COLO668 (cell line): ENCODE data around the gene ANHX.
"Not testable (repeated sequence)": the region's sequence is repeated elsewhere in the genome, so short reads cannot be mapped to it uniquely, and the experiment has no call there.

Source experiments
- DNase-seq: peaks from one replicate; lab custom pipeline; 2025; ENCODE audit not compliant: unreplicated experiment; lab: John Stamatoyannopoulos, UW

ANHX gene

DNA sequence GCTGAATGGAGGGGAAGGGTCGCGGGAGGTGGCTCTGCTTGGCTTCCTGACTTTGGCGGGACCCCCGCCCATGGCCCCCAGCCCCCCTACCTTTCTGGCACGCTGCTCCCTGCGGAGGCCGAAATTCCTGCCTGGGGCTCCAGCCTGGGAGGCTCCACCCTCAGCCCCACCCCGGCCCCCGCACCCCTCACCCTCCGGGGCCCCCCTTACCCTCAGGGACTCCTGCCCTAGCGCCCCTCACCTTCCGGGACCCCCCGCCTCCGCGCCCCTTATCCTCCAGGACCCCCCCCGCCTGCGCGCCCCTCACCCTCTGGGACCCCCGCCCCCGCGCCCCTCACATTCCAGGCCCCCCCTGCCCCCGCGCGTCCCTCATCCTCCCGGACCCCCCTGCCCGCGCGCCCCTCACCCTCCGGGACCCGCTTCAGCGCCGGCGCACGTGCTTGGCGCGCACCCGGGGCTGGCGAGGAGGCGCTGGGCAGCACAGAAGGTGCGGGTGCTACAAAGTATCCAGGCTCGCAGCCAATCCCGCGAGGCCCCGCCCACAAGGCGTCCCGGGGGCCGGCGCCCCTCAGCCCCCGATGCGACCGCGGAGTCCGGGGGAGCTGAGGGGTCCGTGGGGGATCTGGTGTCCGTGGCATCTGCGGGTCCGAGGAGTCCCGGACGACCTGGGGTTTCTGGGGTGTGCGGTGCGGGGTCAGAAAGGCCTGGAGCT lies at the start of gene ANHX:
ANHX (minus strand) TSS at position 477 of the 712 bp plus-strand sequence. CDS start 1,521 bp downstream, outside the sequence.
- DNase-seq, result no peak

DNA sequence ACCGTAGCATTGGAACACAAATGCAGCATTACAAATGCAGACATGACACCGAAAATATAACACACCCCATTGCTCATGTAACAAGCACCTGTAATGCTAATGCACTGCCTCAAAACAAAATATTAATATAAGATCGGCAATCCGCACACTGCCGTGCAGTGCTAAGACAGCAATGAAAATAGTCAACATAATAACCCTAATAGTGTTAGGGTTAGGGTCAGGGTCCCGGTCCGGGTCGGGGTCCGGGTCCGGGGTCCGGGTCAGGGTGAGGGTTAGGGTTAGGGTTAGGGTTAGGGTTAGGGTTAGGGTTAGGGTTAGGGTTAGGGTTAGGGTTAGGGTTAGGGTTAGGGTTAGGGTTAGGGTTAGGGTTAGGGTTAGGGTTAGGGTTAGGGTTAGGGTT lies 29.0 kb upstream of the ANHX start:
- not testable (repeated sequence) for DNase-seq

DNA sequence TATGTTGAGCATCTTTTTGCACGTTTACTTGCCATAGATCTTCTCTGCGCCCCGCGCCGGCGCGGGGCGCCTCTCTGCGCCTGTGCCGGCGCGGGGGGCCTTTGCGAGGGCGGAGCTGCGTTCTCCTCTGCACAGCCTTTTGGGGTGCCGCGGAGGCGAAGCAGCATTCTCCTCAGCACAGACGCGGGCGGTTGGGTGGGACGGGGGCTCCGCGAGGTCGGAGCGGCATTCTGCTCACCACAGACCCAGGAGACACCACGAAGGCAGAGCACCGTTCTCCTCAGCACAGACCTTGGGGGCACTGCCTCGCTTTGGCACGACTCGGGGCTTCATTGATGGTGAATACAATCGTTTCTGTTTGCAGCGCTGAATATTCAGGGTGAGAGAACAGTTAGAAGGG lies 28.5 kb upstream of the ANHX start:
- DNase-seq, result no peak

DNA sequence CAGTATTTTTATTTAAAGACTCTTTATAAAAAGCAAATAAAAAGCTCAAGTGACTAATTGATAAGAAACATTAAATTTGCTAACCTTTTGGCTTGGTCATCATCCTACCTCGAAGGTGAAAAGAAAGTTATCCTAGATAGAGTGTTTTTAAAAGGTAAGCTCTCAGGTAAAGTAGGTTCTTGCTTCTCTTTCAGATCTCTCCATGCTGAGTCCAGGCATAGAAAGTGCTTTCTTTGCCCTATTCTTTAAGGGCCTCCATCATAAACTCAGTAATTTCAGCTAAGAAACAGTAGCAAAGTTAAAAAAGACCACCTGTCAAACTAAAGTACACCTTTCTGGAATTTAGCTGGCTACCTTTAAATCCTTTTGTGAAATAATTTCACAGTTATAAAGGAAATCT lies 20.6 kb upstream of the ANHX start:
- no peak for DNase-seq

DNA sequence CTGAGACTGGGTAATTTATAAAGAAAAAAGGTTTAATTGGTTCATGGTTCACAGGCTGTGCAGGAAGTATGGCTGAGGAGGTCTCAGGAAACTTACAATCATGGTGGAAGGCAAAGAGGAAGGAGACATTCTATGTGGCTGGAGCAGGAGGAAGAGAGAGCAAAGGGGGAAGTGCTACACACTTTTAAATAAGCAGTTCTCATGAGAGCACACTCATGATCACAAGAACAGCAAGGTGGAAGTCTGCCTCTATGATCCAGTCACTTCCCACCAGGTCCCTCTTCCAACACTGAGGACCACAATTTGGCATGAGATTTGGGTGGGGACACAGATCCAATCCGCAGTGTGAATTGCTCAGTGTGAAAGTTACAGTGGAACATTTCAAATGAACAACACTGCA lies 20.2 kb upstream of the ANHX start:
- DNase-seq, result not testable (repeated sequence)

DNA sequence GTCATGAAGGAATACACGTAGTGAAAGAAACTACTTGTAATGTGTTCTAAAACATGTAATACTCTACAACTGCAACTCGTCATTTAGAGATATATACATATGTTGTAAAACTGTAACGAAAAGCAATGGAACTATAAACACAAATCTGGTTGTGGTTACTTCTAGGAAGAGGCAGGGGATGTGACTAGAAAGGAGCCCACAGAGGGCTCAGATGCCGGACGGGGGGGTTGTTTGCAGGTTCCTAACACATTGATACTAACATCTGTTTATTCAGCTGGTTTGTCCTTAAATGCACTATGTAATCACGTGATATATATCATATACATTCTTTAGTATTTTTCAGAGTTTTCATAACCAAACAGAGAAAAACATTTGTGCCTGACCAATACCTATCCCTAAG lies 16.1 kb upstream of the ANHX start:
- DNase-seq, result no peak

DNA sequence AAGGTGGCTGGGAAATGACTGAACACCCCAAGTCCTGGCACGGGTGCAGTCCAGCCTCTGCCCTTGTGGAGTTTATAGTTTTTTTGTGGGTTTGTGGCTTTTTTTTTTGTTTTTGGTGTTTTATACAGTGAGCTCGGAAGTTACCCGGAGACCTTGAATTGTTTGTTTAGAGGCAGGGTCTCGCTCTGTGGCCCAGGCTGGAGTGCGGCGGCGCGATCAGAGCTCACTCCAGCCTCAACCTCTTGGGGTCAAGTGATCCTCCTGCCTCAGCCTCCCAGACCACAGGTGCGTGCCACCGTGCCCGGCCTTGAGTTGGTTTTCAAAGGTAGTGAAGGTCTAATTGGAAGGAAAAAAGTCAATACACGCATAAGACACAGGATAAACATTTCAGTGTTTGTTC lies 879 bp upstream of the ANHX start:
- DNase-seq, result no peak

DNA sequence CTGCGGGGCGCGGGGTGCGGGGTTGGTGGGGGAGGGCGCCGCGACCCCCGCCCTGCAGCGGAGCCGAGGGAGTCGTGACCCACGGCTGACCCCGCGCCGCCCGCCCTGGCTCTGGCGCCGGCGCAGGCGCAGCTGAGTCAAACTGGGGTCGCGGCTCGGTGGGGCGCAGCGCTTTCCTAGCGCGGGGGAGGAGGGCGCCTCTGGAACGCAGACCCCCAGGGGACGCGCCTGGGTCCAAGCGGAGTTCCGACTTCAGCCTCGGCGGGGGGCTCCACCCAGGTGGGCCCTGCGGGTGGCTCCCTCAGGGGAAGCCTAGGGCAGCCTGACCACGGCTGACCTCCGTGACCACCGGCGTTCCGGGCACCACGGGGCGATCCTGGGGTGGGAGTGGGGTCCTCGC lies 467 bp upstream of the ANHX start:
- DNase-seq, result no peak

DNA sequence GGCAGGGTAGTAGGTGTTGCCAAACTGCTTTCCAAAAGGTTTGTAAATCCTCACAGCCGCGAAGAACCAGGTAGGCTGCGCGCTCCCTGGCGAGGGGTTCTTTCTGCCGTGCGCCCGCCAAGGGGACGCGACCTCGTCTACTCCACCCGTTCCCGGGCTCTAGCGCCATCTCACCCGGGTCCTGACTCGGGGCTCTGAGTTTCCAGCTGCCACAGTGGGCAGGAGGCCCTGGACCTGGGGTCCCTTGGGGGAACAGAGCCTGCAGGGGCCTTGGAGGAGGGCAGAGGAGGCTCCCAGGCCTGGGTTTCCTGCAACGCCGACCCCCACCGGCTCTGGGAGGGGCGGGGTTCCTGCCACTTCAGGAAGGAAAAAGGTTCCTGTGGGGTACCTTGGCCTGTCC lies 706 bp downstream of the ANHX start:
- no peak for DNase-seq

DNA sequence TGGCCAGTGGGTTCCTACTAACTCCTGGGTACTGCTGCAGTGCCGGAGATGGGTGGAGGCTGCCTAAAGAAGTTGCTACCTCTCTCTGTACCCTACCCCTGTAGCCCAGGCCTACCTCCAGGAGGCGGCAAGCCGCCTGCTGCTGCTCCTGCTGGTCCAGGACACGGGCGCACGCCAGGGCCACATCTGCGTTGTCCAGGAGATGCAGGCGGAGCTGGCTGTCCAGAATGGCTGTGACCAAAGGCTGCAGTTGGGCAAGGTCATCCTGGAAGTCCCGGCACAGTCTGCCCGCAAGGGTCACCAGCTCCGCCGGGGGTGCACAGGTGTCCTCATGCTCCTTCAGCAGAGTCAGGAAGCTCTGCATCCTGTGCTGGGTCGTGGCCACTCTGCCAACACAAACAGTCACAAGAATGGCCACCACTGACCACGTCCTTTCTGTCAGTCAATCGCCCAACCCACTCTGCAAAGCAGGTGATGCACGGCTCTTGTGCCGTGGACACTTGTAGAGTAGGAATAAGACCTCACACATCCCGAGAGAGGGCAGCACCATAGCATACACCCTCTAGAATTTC lies 1.6 kb downstream of the ANHX start:
- no peak for DNase-seq

DNA sequence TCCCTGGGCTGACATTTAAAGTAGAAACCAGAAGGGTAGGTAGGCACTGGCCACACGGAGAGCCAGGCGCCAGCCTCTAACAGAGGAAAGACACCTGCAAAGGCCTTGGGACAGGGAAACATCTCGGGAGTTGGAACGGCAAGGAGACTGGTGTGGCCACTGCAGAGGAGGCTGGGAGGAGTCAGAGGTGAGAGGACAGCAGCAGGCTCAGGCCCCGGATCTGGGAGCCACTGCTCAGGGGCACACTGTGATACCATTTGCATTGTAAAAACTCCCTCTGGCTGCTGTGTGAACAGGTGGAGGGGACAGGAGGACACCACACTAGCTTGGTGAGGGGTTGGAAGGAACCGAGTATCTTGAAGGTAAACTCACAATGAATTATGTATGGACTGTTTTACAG lies 2.7 kb downstream of the ANHX start:
- DNase-seq, result no peak

DNA sequence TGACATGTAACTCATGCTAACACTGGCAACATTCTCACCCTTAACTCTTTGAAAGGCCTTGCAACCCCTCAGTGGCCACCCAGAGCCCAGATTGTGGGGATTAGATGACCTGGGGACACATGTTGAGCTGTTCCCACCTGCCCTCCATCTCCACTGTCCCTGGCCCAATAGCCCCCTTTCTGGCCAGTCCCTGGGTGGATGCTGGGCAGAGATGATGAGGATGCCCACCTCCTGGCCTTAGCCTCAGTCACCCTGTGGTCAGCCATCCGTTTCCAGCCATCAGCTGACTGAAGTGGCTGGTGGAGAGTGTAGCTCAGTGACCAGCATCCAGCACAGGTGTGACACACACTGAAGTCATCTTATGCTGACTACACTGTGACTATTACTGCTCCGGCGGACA lies 4.7 kb downstream of the ANHX start:
- DNase-seq, result no peak

DNA sequence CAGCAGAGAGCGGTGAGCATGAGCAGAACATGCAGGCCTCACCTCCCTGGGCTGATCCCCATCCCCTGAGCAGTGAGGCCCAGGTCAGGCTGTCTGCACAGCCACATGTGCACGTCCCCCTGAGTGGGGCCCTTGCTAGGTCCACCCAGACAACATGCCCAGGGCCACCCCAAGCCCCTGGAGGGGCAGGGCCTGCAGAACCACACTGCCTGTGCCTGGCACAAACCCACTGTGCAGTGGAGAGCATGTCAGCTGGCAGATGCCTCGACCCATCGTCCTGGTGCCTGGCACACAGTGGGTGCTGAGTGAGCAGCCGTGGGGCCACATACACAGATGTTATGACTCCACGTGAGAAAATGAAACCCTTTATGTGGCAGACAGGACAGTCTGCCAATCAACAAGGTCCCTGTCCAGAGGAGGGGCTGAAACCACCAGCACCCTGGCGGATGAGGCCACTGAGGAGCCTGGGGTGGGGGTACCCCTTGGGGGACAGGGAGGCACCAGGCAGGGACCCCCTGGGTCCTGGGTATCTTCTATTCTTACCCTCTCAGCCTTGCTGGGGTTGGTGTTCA lies 8.3 kb downstream of the ANHX start:
- DNase-seq, result no peak

DNA sequence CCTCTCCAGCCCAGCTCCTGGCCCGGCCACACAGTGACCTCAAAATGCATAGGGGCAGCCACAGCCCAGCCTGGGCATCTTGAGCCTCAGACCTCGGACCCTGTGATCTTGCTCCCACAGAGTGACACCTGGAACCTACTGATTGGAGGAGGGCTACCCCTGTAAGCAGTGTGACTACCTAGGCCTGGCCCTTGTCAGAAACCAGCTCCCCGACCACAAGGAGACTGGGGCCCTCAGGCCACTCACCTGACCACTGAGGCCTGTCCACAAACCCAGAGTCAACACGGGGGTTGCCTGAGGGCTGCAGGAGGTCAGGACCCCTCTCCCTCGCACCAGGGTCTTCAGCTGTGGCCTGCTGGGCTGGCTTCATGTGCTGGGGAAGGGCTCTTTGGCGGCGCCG lies 9.0 kb downstream of the ANHX start:
- no peak for DNase-seq

DNA sequence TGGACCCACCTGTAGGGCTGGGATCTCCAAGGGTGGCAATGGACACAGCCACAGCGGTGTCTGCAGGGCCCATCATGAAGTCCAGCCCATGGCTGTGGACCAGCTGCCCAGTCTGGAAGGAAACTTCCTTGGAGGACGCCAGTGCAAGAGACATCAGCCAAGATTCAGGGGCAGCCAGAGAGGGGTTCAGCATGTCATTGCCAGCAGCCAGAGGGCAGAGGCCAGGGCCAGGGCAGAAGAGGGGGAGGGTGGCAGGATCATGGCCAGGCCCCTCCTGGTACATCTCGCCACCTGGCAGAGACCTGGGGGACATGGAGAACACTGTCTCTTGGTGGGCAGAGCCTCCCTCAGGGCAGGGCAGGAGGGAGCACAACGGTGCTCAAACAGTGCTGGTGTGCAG lies 10.2 kb downstream of the ANHX start:
- DNase-seq, result no peak

DNA sequence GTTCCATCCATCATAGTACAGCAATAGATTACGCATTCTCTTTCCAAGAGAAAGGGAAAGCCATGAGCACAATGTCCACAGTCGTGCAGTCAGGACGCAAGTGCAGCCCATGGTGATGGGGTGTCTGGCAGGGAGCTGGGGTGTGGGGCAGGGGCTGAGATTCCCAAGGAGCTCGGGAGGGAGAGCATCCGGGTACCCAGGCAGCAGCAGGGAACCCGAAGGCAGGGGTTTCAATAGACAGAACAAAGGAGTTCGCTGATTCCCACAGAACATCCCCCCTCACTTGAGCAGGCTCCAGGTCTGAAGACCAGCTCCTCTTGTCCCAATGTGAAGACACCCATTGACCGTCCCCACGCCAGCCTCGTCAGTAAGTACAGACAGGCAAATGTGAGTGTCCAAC lies 13.5 kb downstream of the ANHX start:
- no peak for DNase-seq

DNA sequence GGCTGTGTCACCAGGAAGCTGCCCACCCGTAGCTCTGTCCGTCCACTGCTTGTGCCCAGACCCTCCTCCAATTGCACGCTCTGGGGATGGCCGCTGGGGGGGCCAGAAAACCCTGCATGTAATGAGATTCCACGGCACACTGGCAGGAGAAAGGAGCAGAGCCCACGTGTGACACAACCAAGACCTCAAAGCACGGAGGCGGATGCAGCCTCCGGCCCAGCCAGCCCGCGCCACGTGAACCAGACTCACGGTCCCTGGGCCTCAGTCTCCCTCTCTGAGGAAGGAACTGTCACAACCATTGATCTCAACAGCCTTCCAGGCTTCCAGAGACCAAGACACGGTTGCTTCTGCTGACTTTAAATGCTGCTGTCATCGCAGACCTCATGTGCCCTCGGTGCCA lies 14.4 kb downstream of the ANHX start:
- DNase-seq, result no peak

DNA sequence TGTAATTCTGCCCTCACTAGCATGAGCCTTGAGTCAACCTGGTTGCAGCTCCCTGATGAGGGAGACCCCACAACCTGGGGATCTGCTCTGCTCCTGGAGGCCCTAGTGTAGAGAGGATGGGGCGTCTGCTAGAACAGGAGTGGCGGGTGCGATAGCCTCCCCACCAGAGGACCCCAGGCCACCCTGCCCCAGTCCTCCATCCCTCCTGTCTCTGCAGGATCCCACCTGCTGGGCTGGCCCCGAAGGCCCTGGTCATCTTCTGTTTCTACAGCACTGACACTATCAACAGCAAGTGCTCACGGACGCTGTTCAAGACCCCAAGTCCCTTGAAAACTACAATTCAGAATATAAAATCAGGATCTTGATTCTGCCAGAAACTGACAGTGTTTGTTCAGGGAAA lies 15.2 kb downstream of the ANHX start:
- no peak for DNase-seq

DNA sequence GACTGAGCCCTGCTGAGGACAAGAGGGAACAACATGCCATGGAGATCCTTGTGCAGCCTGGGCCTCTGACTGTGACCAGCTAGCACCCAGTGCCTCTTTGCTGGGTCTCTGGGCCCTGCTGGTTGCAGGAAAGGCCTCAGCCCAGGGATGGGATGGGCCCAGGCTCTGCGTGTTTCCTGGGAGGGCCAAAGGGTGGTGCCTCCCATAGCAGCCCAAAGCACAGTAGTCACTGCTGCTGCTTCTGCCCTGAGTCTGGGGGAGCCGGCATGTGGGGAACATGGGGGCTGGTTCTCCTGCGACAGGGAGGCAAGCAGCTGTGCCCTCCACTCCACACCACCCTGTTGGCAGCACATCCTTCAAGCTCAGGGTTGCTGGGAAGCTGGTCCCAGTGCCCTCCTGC lies 18.5 kb downstream of the ANHX start:
- DNase-seq, result no peak

DNA sequence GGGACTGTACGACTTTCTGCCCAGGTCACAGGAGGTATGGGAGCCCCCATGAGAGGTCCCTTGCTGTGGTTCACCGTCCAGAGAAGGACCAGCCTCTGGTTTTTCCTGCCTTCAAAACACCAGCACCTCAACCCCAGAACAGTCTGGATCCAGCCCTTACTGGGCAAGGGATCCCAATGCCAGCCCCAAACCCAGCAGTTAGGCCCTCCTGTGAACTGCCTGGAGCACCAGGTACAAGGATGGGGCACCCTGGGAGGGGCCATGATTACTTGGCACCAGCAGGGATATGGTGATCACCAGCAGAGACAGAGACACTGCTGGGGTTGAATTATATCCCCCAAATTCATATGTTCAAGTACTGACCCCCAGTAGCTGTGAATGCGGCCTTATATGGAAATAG lies 20.0 kb downstream of the ANHX start:
- no peak for DNase-seq

DNA sequence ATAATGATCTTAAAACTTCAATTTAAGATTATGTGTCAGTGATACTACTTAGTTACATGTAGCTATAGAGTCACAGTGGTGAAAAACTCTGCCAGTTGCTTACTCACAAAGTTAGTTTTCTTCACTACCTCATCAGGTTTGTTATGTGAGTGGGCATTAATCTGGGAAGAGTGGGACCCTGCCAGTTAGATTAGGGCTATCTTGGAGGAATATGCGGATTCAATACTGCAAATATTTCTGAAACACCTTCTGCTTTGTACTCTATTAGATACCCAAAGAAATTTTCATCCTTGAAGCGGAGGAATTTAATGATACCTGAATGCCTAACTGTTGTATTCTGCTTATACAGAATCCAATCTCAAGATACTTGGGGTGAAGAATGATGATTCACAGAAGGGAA lies 29.3 kb downstream of the ANHX start:
- DNase-seq, result no peak

DNA sequence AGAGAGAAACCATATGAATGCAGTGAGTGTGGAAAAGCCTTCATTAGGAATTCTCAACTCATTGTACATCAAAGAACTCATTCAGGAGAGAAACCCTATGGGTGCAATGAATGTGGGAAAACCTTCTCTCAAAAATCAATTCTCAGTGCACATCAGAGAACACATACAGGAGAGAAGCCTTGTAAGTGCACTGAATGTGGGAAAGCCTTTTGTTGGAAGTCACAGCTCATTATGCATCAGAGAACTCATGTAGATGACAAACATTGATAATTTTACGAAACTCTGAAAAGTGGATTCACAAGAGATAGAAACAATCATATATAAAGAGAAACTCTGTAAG lies 31.4 kb downstream of the ANHX start:
- DNase-seq, result no peak
